H9 (cell line): ENCODE data around the gene TMEM145. TPM values are rescaled to one million over a fixed set of nuclear protein-coding genes. Genes with fewer than 3 reads are reported as not detected.
"Not testable (repeated sequence)": the region's sequence is repeated elsewhere in the genome, so short reads cannot be mapped to it uniquely, and the experiment has no call there.

Source experiments
- DNase-seq: peaks from one replicate; pipeline ENCODE4 v3.0.0-alpha.2; 2017
- H2AFZ ChIP-seq: one replicate; pipeline ENCODE4 v1.6.1; 2013; ENCODE audit warnings: mild to moderate bottlenecking, low read length, control low read depth, moderate library complexity
- H2AK5ac ChIP-seq: 2 replicates; pipeline ENCODE4 v1.6.1; 2013; ENCODE audit warnings: low read length, control low read depth, mixed read lengths; ENCODE audit not compliant: insufficient read length
- H2BK120ac ChIP-seq: one replicate; pipeline ENCODE4 v1.6.1; 2013; ENCODE audit warnings: low read depth, mild to moderate bottlenecking, low read length, control low read depth, inconsistent platforms; ENCODE audit not compliant: poor library complexity, severe bottlenecking
- H2BK12ac ChIP-seq: 2 replicates; pipeline ENCODE4 v1.6.1; 2013; ENCODE audit warnings: low read length, control low read depth, mixed read lengths, low read depth; ENCODE audit not compliant: insufficient read length
- H2BK15ac ChIP-seq: 2 replicates; pipeline ENCODE4 v1.6.1; 2013; ENCODE audit warnings: low read depth, low read length, control low read depth
- H2BK20ac ChIP-seq: one replicate; pipeline ENCODE4 v1.6.1; 2013; ENCODE audit warnings: low read depth, mild to moderate bottlenecking, low read length, control low read depth, inconsistent platforms; ENCODE audit not compliant: poor library complexity, severe bottlenecking
- H2BK5ac ChIP-seq: 2 replicates; pipeline ENCODE4 v1.6.1; 2013; ENCODE audit warnings: low read length, control low read depth, mixed read lengths; ENCODE audit not compliant: insufficient read length
- H3K14ac ChIP-seq: 2 replicates; pipeline ENCODE4 v1.6.1; 2013; ENCODE audit warnings: low read length, control low read depth; ENCODE audit not compliant: insufficient read depth
- H3K18ac ChIP-seq: 2 replicates; pipeline ENCODE4 v1.6.1; 2013; ENCODE audit warnings: low read depth, mild to moderate bottlenecking, mixed read lengths, low read length, control low read depth; ENCODE audit not compliant: insufficient read length
- H3K23ac ChIP-seq: 2 replicates; pipeline ENCODE4 v1.6.1; 2013; ENCODE audit warnings: low read length, control low read depth, mixed read lengths, low read depth; ENCODE audit not compliant: insufficient read length
- H3K23me2 ChIP-seq: 2 replicates; pipeline ENCODE4 v1.6.1; 2013; ENCODE audit warnings: low read depth, mild to moderate bottlenecking, mixed read lengths, low read length, control low read depth; ENCODE audit not compliant: insufficient read length, poor library complexity, severe bottlenecking
- H3K27ac ChIP-seq: 2 replicates; pipeline ENCODE4 v1.5.1; 2013; ENCODE audit warnings: low read length, control low read depth, mixed read lengths, low read depth; ENCODE audit not compliant: insufficient read length
- H3K27me3 ChIP-seq: 2 replicates; pipeline ENCODE4 v1.6.1; 2013; ENCODE audit warnings: low read length, control low read depth, inconsistent platforms; ENCODE audit not compliant: insufficient read depth
- H3K4ac ChIP-seq: 2 replicates; pipeline ENCODE4 v1.6.1; 2013; ENCODE audit warnings: low read depth, mild to moderate bottlenecking, control low read depth, inconsistent platforms, low read length, moderate library complexity
- H3K4me1 ChIP-seq: 2 replicates; pipeline ENCODE4 v1.6.1; 2013; ENCODE audit warnings: low read length, control low read depth, inconsistent platforms; ENCODE audit not compliant: insufficient read depth
- H3K4me2 ChIP-seq: 2 replicates; pipeline ENCODE4 v1.6.1; 2013; ENCODE audit warnings: low read length, control low read depth, mixed read lengths; ENCODE audit not compliant: insufficient read length, insufficient read depth
- H3K56ac ChIP-seq: 2 replicates; pipeline ENCODE4 v1.6.1; 2013; ENCODE audit warnings: low read depth, mild to moderate bottlenecking, mixed read lengths, low read length, control low read depth; ENCODE audit not compliant: insufficient read length
- H3K79me1 ChIP-seq: 2 replicates; pipeline ENCODE4 v1.6.1; 2013; ENCODE audit warnings: low read depth, mild to moderate bottlenecking, moderate library complexity, low read length, control low read depth, inconsistent platforms; ENCODE audit not compliant: insufficient read depth, poor library complexity, severe bottlenecking
- H3K79me2 ChIP-seq: 2 replicates; pipeline ENCODE4 v1.6.1; 2013; ENCODE audit warnings: low read length, control low read depth, inconsistent platforms; ENCODE audit not compliant: insufficient read depth
- H3K9ac ChIP-seq: 2 replicates; pipeline ENCODE4 v1.6.1; 2013; ENCODE audit warnings: low read length, control low read depth, mixed read lengths; ENCODE audit not compliant: insufficient read length; ENCODE audit errors: extremely low read depth
- H3K9me3 ChIP-seq: one replicate; pipeline ENCODE4 v1.6.1; 2013; ENCODE audit warnings: low read depth, low read length, inconsistent platforms; ENCODE audit not compliant: control insufficient read depth
- H3T11ph ChIP-seq: one replicate; pipeline ENCODE4 v1.6.1; 2013; ENCODE audit warnings: mild to moderate bottlenecking, low read length, control low read depth, inconsistent platforms
- H4K20me1 ChIP-seq: one replicate; pipeline ENCODE4 v1.6.1; 2013; ENCODE audit not compliant: control insufficient read depth, insufficient read length, insufficient read depth
- H4K5ac ChIP-seq: 2 replicates; pipeline ENCODE4 v1.6.1; 2013; ENCODE audit warnings: low read depth, mild to moderate bottlenecking, mixed read lengths, low read length, control low read depth; ENCODE audit not compliant: insufficient read length
- H4K8ac ChIP-seq: replicated peaks from 2 replicates; pipeline ENCODE4 v1.6.1; 2013; ENCODE audit warnings: low read length, control low read depth, mixed read lengths, low read depth; ENCODE audit not compliant: insufficient read length
- H4K91ac ChIP-seq: 2 replicates; pipeline ENCODE4 v1.6.1; 2013; ENCODE audit warnings: low read depth, mild to moderate bottlenecking, moderate library complexity, mixed read lengths, low read length, control low read depth; ENCODE audit not compliant: insufficient read length
- H3K27ac Mint-ChIP-seq, 3 experiments: 2 replicates in 2 of 3; 3 replicates in 1 of 3; pipeline ENCODE4 v1.8.0; 2020 to 2021; ENCODE audit warnings: mixed read lengths in 3 of 3, mild to moderate bottlenecking in 1 of 3, moderate library complexity in 1 of 3
- H3K27me3 Mint-ChIP-seq: 2 replicates; pipeline ENCODE4 v1.8.0; 2021; ENCODE audit warnings: low read depth, mild to moderate bottlenecking, moderate library complexity, mixed read lengths
- H3K36me3 Mint-ChIP-seq, 3 experiments: 2 replicates in 2 of 3; 3 replicates in 1 of 3; pipeline ENCODE4 v1.8.0; 2020 to 2021; ENCODE audit warnings: low read depth in 3 of 3, mixed read lengths in 3 of 3; ENCODE audit not compliant: insufficient read depth in 1 of 3
- H3K4me1 Mint-ChIP-seq, 2 experiments: 2 replicates each; pipeline ENCODE4 v1.8.0; 2020; ENCODE audit warnings: mixed read lengths in 2 of 2
- H3K4me3 Mint-ChIP-seq, 2 experiments: 2 replicates in 1 of 2; 3 replicates in 1 of 2; pipeline ENCODE4 v1.8.0; 2020 to 2021; ENCODE audit warnings: mild to moderate bottlenecking in 2 of 2, mixed read lengths in 2 of 2, moderate library complexity in 1 of 2
- H3K9me3 Mint-ChIP-seq, 2 experiments: 2 replicates in 1 of 2; 3 replicates in 1 of 2; pipeline ENCODE4 v1.8.0; 2020; ENCODE audit warnings: mild to moderate bottlenecking in 2 of 2, mixed read lengths in 2 of 2, moderate library complexity in 1 of 2
- WGBS: extraction: QIAGEN DNeasy Blood & Tissue Kit; methylation state at CpG from one replicate; pipeline ENCODE4 v1.1.7; 2013; ENCODE audit warnings: missing lambda C conversion rate, low lambda C conversion rate, mixed read lengths; ENCODE audit not compliant: insufficient read length; ENCODE audit errors: extremely low coverage; 5-methylcytosine and 5-hydroxymethylcytosine counted together
- total RNA-seq: library from RNA; stranded (reverse); gene quantifications from 2 replicates; pipeline ENCODE4 v1.2.1, GENCODE V29; 2021

The TMEM145 gene
- total RNA-seq, 1 experiment from 2014 or later, result 4.5 TPM

- no CpG with 5 or more reads among the region's 4 CpGs for WGBS
- H3K9me3 ChIP-seq, result not testable (repeated sequence)
Measured at GRCh38 chr19:42339922-42340321, 26.8 kb downstream of the TMEM145 start.

More at GRCh38 chr19:42339922-42340321, 26.8 kb downstream of the TMEM145 start:
- not testable (repeated sequence) for H3K4me1 ChIP-seq, H3K56ac ChIP-seq, H3K79me2 ChIP-seq, H3K4me1 Mint-ChIP-seq, H3K27me3 Mint-ChIP-seq, H3T11ph ChIP-seq, H3K4ac ChIP-seq, H3K27ac Mint-ChIP-seq, H3K14ac ChIP-seq, H2BK5ac ChIP-seq, H3K4me3 Mint-ChIP-seq, H3K18ac ChIP-seq, H2BK120ac ChIP-seq, H4K8ac ChIP-seq, H3K79me1 ChIP-seq, H2AK5ac ChIP-seq, H4K5ac ChIP-seq, H2AFZ ChIP-seq, DNase-seq, H4K91ac ChIP-seq, H3K27ac ChIP-seq, H2BK12ac ChIP-seq, H3K9ac ChIP-seq, H3K23me2 ChIP-seq, H2BK20ac ChIP-seq, H3K4me2 ChIP-seq, H3K27me3 ChIP-seq, H4K20me1 ChIP-seq, H3K23ac ChIP-seq, H2BK15ac ChIP-seq, H3K9me3 Mint-ChIP-seq
- H3K36me3 Mint-ChIP-seq, result peaks cover 4 to 26% (median 13%) of the 10 kb centered on the region in 3 experiments; a peak in 5 of 7 replicates
